DOHH2 (cell line): Measurements from ENCODE around the gene CD200.

ENCODE experiments used
- H3F3A ChIP-seq: fragments of 200-600 bp; sonication (generic), shearing (Covaris generic); 2 replicates; pipeline ENCODE4 v1.6.0; 2016; ENCODE audit warnings: antibody characterized with exemption, mild to moderate bottlenecking; ENCODE audit not compliant: control insufficient read depth, insufficient read depth
- H3K27ac ChIP-seq: fragments of 200-600 bp; sonication (generic); 2 replicates; pipeline ENCODE4 v1.5.1; 2014; ENCODE audit warnings: low read depth, mild to moderate bottlenecking, low read length, moderate library complexity
- H3K27me3 ChIP-seq: fragments of 200-600 bp; sonication (generic); 2 replicates; pipeline ENCODE4 v1.6.1; 2014; ENCODE audit warnings: mild to moderate bottlenecking, low read length, mixed read lengths; ENCODE audit not compliant: control insufficient read depth
- H3K36me3 ChIP-seq: fragments of 200-600 bp; sonication (generic); 2 replicates; pipeline ENCODE4 v1.6.1; 2014; ENCODE audit warnings: mild to moderate bottlenecking, low read length, moderate library complexity, mixed read lengths; ENCODE audit not compliant: control insufficient read depth
- H3K4me1 ChIP-seq: fragments of 200-600 bp; sonication (generic); 2 replicates; pipeline ENCODE4 v1.6.1; 2014; ENCODE audit warnings: mild to moderate bottlenecking, low read length, mixed read lengths; ENCODE audit not compliant: control insufficient read depth
- H3K4me2 ChIP-seq: fragments of 200-600 bp; sonication (generic); 2 replicates; pipeline ENCODE4 v1.6.0; 2014; ENCODE audit warnings: mild to moderate bottlenecking, low read length, moderate library complexity
- H3K4me3 ChIP-seq: fragments of 200-600 bp; sonication (generic); 2 replicates; pipeline ENCODE4 v1.5.1; 2014; ENCODE audit warnings: mild to moderate bottlenecking, low read length, mixed read lengths
- H3K79me2 ChIP-seq: fragments of 200-600 bp; sonication (generic); 2 replicates; pipeline ENCODE4 v1.6.1; 2014; ENCODE audit warnings: mild to moderate bottlenecking, low read length, mixed read lengths; ENCODE audit not compliant: control insufficient read depth
- H3K9me2 ChIP-seq: fragments of 200-600 bp; sonication (generic); replicated peaks from 2 replicates; pipeline ENCODE4 v1.6.1; 2014; ENCODE audit warnings: mild to moderate bottlenecking, low read length, mixed read lengths; ENCODE audit not compliant: control insufficient read depth
- H3K9me3 ChIP-seq: fragments of 200-600 bp; sonication (generic); 2 replicates; pipeline ENCODE4 v1.6.1; 2014; ENCODE audit warnings: antibody characterized with exemption, low read length, mixed read lengths; ENCODE audit not compliant: control insufficient read depth, insufficient read depth
- H4K20me1 ChIP-seq: fragments of 200-600 bp; sonication (generic); 2 replicates; pipeline ENCODE4 v1.6.0; 2014; ENCODE audit warnings: low read depth, mild to moderate bottlenecking, antibody characterized with exemption, low read length, moderate library complexity; ENCODE audit not compliant: control insufficient read depth, insufficient read depth
- EZH2phosphoT487 ChIP-seq: fragments of 200-600 bp; sonication (generic); IDR thresholded peaks from 2 replicates; pipeline ENCODE4 v1.6.1; 2017; ENCODE audit warnings: borderline replicate concordance, mild to moderate bottlenecking, antibody characterized with exemption, low read length, moderate library complexity, mixed read lengths
- TF ChIP-seq, protein P1 (sequence below): fragments of 200-600 bp; sonication (generic); IDR thresholded peaks from one replicate; pipeline ENCODE4 v1.5.1; 2014; ENCODE audit warnings: antibody characterized with exemption, mild to moderate bottlenecking, low read depth, low read length; ENCODE audit not compliant: poor library complexity, severe bottlenecking

The CD200 gene

DNA sequence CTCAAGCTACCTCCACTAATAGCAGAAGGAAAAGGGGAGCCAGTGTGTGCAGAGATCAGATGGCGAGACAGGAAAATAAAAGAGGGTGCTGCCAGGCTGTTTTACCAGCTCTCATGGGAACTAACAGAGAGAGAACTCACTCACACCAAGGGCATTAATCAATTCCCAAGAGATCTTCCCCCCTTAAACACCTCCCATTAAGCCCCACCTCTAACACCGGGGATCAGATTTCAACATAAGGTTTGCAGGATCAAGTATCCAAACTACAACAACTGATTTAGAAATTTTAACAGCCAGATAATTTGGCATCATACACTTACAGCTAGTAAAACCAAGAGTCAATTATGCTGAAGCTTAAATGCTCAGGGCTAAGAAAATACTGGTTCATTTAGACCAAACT is 18.9 kb downstream of the CD200 start:
- H3K4me2 ChIP-seq, result no peak overlapping the region

DNA sequence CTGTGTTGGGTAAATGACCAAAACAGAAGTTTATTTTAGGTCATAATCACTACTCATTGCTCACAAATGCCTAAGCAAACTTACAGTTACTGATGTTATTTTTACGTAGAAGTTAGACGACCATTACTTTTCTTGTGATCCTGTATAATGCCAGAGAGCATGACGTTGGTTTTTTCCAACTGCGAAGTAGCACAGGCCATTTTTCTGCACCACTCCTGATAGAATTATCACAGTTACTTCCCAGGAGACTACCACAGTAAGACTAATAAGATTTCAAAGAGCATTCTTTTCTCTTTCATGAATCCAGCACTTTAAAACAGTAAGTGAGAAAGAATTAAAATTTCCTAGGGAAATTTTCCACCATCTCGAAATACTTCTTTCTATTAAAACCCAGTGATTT is 19.8 kb downstream of the CD200 start:
- Histone ChIP-seq H3K36me3 (peaks cover 34% of the 10 kb centered on the region), H3K27me3 (no peaks in the 10 kb centered on the region), H3K4me3 (no peak overlapping the region), H3F3A (no peaks in the 10 kb centered on the region), H4K20me1 (no peaks in the 10 kb centered on the region), H3K9me2 (no peaks in the 10 kb centered on the region), H3K9me3 (no peaks in the 10 kb centered on the region), H3K27ac (no peak overlapping the region), H3K79me2 (no peaks in the 10 kb centered on the region), H3K4me1 (no peaks in the 10 kb centered on the region), H3K4me2 (no peak overlapping the region)
- TF ChIP-seq, protein P1, sequence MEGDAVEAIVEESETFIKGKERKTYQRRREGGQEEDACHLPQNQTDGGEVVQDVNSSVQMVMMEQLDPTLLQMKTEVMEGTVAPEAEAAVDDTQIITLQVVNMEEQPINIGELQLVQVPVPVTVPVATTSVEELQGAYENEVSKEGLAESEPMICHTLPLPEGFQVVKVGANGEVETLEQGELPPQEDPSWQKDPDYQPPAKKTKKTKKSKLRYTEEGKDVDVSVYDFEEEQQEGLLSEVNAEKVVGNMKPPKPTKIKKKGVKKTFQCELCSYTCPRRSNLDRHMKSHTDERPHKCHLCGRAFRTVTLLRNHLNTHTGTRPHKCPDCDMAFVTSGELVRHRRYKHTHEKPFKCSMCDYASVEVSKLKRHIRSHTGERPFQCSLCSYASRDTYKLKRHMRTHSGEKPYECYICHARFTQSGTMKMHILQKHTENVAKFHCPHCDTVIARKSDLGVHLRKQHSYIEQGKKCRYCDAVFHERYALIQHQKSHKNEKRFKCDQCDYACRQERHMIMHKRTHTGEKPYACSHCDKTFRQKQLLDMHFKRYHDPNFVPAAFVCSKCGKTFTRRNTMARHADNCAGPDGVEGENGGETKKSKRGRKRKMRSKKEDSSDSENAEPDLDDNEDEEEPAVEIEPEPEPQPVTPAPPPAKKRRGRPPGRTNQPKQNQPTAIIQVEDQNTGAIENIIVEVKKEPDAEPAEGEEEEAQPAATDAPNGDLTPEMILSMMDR, result no peak
- TF ChIP-seq EZH2phosphoT487, result no peak

More for the DNA sequence above, 18.9 kb downstream of the CD200 start:
- Histone ChIP-seq H3K36me3 (peaks cover 41% of the 10 kb centered on the region), H4K20me1 (no peaks in the 10 kb centered on the region), H3K9me3 (no peaks in the 10 kb centered on the region), H3K79me2 (no peaks in the 10 kb centered on the region), H3K27me3 (no peaks in the 10 kb centered on the region), H3F3A (no peaks in the 10 kb centered on the region), H3K27ac (no peak overlapping the region), H3K4me1 (no peaks in the 10 kb centered on the region), H3K9me2 (no peaks in the 10 kb centered on the region), H3K4me3 (no peak overlapping the region)
- TF ChIP-seq, protein P1, result no peak
- no peak for TF ChIP-seq EZH2phosphoT487

DNA sequence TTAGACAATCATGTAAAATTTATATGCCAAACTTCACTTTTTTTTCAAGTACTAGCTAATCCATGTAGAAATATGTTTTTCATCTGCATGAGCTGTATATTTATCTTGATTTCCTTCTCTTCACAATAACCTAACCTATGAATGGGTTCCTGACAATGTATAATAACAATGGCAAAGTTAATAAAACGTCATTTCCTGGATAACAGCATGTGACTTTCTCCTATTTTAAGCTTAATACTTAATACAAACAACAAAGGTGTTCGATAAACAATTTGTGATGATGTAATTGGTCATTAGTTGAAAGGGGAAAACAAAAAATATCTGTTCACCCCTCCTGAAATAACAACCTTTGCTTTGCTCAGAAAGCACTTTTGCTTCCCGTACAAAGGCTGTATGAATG is 20.4 kb downstream of the CD200 start:
- Histone ChIP-seq H3K27me3 (no peaks in the 10 kb centered on the region), H3K36me3 (peaks cover 28% of the 10 kb centered on the region), H4K20me1 (no peaks in the 10 kb centered on the region), H3K4me2 (no peak overlapping the region), H3K4me1 (no peaks in the 10 kb centered on the region; the same call in 1 of the 2 replicates), H3K9me3 (no peaks in the 10 kb centered on the region), H3K27ac (no peak overlapping the region), H3F3A (no peaks in the 10 kb centered on the region), H3K4me3 (no peak overlapping the region), H3K9me2 (no peaks in the 10 kb centered on the region), H3K79me2 (no peaks in the 10 kb centered on the region)
- TF ChIP-seq, protein P1, result no peak
- no peak for TF ChIP-seq EZH2phosphoT487
